A549 (cell line): ENCODE data around the gene LAMC3. TPM values are rescaled to one million over a fixed set of nuclear protein-coding genes. Genes with fewer than 3 reads are reported as not detected.

Experiments
- ATAC-seq, 2 experiments: fragments of 200-7000 bp in 1 of 2; fragments of >200 bp in 1 of 2; cut with Nextera tagmentation in 1 of 2; cut with Tn5 transposase in 1 of 2; 3 replicates each; pipeline versions ENCODE4 v1.8.0 to v1.9.1; 2018 to 2020; ENCODE audit warnings: mild to moderate bottlenecking in 1 of 2, moderate library complexity in 1 of 2
- CTCF ChIA-PET: fragments of 300-600 bp; sonication (Branson Sonifier 250); formaldehyde crosslinking; extraction: SDS; loops from one replicate; lab custom pipeline; 2021; ENCODE audit warnings: antibody characterized with exemption, inconsistent platforms; lab: Yijun Ruan, JAX
- POLR2A ChIA-PET: fragments of 350-600 bp; formaldehyde crosslinking; extraction: SDS; loops from one replicate; lab custom pipeline; 2021; ENCODE audit warnings: antibody characterized with exemption, inconsistent platforms; lab: Yijun Ruan, JAX
- DNase-seq, 2 experiments: peaks; one replicate each; pipeline versions ENCODE4 v3.0.0 to v3.0.0-alpha.2; 2011 to 2016; ENCODE audit warnings: low read depth in 1 of 2, low spot score in 1 of 2
- FAIRE-seq: peaks from 2 replicates; lab custom pipeline; 2011; peaks lifted over from hg19 to GRCh38; lab: Jason Lieb, UNC
- H3K27ac ChIP-seq, 2 experiments: fragments of >200 bp; sonication (Bioruptor Twin); formaldehyde crosslinking; 3 replicates each; pipeline ENCODE4 v1.5.1; 2016 to 2017
- H3K4me1 ChIP-seq: fragments of >200 bp; sonication (Bioruptor Twin); formaldehyde crosslinking; 3 replicates; pipeline ENCODE4 v1.6.1; 2016
- H3K4me2 ChIP-seq: fragments of >200 bp; sonication (Bioruptor Twin); formaldehyde crosslinking; 3 replicates; pipeline ENCODE4 v1.6.1; 2016
- H3K4me3 ChIP-seq: fragments of >200 bp; sonication (Bioruptor Twin); formaldehyde crosslinking; 3 replicates; pipeline ENCODE4 v1.5.1; 2016
- H3K9me3 ChIP-seq: fragments of >200 bp; sonication (Bioruptor Twin); formaldehyde crosslinking; 3 replicates; pipeline ENCODE4 v1.6.1; 2016
- BHLHE40 ChIP-seq: IDR thresholded peaks from 2 replicates; pipeline ENCODE4 v1.6.1; 2012; ENCODE audit warnings: low read depth, low read length, inconsistent platforms
- EHMT2 ChIP-seq: fragments of 200-600 bp; sonication (generic); IDR thresholded peaks from 2 replicates; pipeline ENCODE4 v1.6.1; 2016; ENCODE audit warnings: antibody characterized with exemption, low read depth, mild to moderate bottlenecking, moderate library complexity
- ELK1 ChIP-seq: fragments of 150-350 bp; IDR thresholded peaks from 2 replicates; pipeline ENCODE4 v1.6.1; 2014; ENCODE audit warnings: low read depth, mild to moderate bottlenecking, low read length
- EP300 ChIP-seq, 2 experiments: fragments of >200 bp; sonication (Bioruptor Twin); formaldehyde crosslinking; IDR thresholded peaks; 2 replicates in 1 of 2; 3 replicates in 1 of 2; pipeline ENCODE4 v1.6.1; 2016 to 2017
- FOSB ChIP-seq: fragments of 250-450 bp; sonication (Bioruptor Pico); IDR thresholded peaks from 2 replicates; pipeline ENCODE4 v1.5.0; 2020; ENCODE audit warnings: mild to moderate bottlenecking, moderate library complexity
- FOSL2 ChIP-seq, 2 experiments: fragments of 450-650 bp in 1 of 2; fragments of >200 bp in 1 of 2; sonication (Bioruptor Twin) in 1 of 2; formaldehyde crosslinking; IDR thresholded peaks; 2 replicates each; pipeline versions ENCODE4 v1.5.0 to v1.6.1; 2016 to 2020; ENCODE audit warnings: mild to moderate bottlenecking in 1 of 2, moderate library complexity in 1 of 2
- FOXS1 ChIP-seq: fragments of 250-450 bp; sonication (Bioruptor Pico); IDR thresholded peaks from 2 replicates; pipeline ENCODE4 v1.5.0; 2020; ENCODE audit warnings: mild to moderate bottlenecking, moderate library complexity
- GATA3 ChIP-seq: IDR thresholded peaks from 2 replicates; pipeline ENCODE4 v1.6.1; 2012; ENCODE audit warnings: borderline replicate concordance
- HDAC2 ChIP-seq: fragments of 200-600 bp; sonication (generic); IDR thresholded peaks from 2 replicates; pipeline ENCODE4 v1.6.1; 2016
- HEYL ChIP-seq: fragments of 250-450 bp; sonication (Bioruptor Pico); IDR thresholded peaks from 2 replicates; pipeline ENCODE4 v1.8.0; 2021; ENCODE audit warnings: mild to moderate bottlenecking, moderate library complexity
- HMGXB4 ChIP-seq: fragments of 250-450 bp; sonication (Bioruptor Pico); IDR thresholded peaks from 2 replicates; pipeline ENCODE4 v1.5.0; 2021; ENCODE audit warnings: mild to moderate bottlenecking, moderate library complexity, borderline replicate concordance
- HOXA7 ChIP-seq: fragments of 250-450 bp; sonication (Bioruptor Pico); IDR thresholded peaks from 2 replicates; pipeline ENCODE4 v1.5.0; 2020; ENCODE audit warnings: mild to moderate bottlenecking, moderate library complexity
- HOXB13 ChIP-seq: fragments of 250-450 bp; sonication (Bioruptor Pico); IDR thresholded peaks from 2 replicates; pipeline ENCODE4 v1.5.0; 2020; ENCODE audit warnings: low read depth, mild to moderate bottlenecking, moderate library complexity
- JUNB ChIP-seq: fragments of >200 bp; sonication (Bioruptor Twin); formaldehyde crosslinking; IDR thresholded peaks from 2 replicates; pipeline ENCODE4 v1.6.1; 2016
- KDM5A ChIP-seq: fragments of 200-600 bp; sonication (generic); IDR thresholded peaks from 2 replicates; pipeline ENCODE4 v1.6.1; 2016; ENCODE audit warnings: antibody characterized with exemption, mild to moderate bottlenecking
- MAZ ChIP-seq: fragments of 150-350 bp; IDR thresholded peaks from 2 replicates; pipeline ENCODE4 v1.6.1; 2014; ENCODE audit warnings: antibody characterized with exemption, low read depth, low read length, borderline replicate concordance
- PHF8 ChIP-seq: fragments of 200-600 bp; sonication (generic); IDR thresholded peaks from 2 replicates; pipeline ENCODE4 v1.6.1; 2016; ENCODE audit warnings: low read depth, mild to moderate bottlenecking, antibody characterized with exemption, moderate library complexity, borderline replicate concordance
- POLR2AphosphoS2 ChIP-seq: conservative IDR thresholded peaks from 2 replicates; pipeline ENCODE4 v1.6.1; 2012; ENCODE audit warnings: low read length, improper control_type of control experiment, inconsistent platforms
- RAD21 ChIP-seq, 2 experiments: fragments of >200 bp in 1 of 2; sonication (Bioruptor Twin) in 1 of 2; formaldehyde crosslinking in 1 of 2; IDR thresholded peaks in 1 of 2; conservative IDR thresholded peaks in 1 of 2; 2 replicates in 1 of 2; 3 replicates in 1 of 2; pipeline ENCODE4 v1.6.1; 2012 to 2018; ENCODE audit warnings: inconsistent platforms in 1 of 2
- RARB ChIP-seq: fragments of 250-450 bp; sonication (Bioruptor Pico); IDR thresholded peaks from 2 replicates; pipeline ENCODE4 v1.8.0; 2021; ENCODE audit warnings: mild to moderate bottlenecking, moderate library complexity
- RCOR1 ChIP-seq: fragments of 150-350 bp; IDR thresholded peaks from 2 replicates; pipeline ENCODE4 v1.6.1; 2014; ENCODE audit warnings: antibody characterized with exemption, low read length, low read depth
- SMC3 ChIP-seq: fragments of >200 bp; sonication (Bioruptor Twin); formaldehyde crosslinking; IDR thresholded peaks from 3 replicates; pipeline ENCODE4 v1.6.1; 2018; ENCODE audit warnings: inconsistent platforms
- TP53 ChIP-seq: fragments of 250-450 bp; sonication (Bioruptor Pico); IDR thresholded peaks from 2 replicates; pipeline ENCODE4 v1.5.0; 2021; ENCODE audit warnings: mild to moderate bottlenecking, moderate library complexity
- ZNF302 ChIP-seq: fragments of 250-450 bp; sonication (Bioruptor Pico); IDR thresholded peaks from 2 replicates; pipeline ENCODE4 v1.9.0; 2021; ENCODE audit warnings: inconsistent platforms, mild to moderate bottlenecking, moderate library complexity
- ZSCAN20 ChIP-seq: fragments of 250-450 bp; sonication (Bioruptor Pico); IDR thresholded peaks from 2 replicates; pipeline ENCODE4 v1.8.0; 2022; ENCODE audit warnings: mild to moderate bottlenecking, moderate library complexity
- WGBS: methylation state at CpG from one replicate; pipeline ENCODE4 v1.1.6; 2017; ENCODE audit errors: missing lambda C conversion rate; 5-methylcytosine and 5-hydroxymethylcytosine counted together
- polyA plus RNA-seq, 4 experiments: library from polyadenylated mRNA; depleted of rRNA in 3 of 4; stranded (reverse); fragments of >200 nt; fragmentation: RNase III in 1 of 4; extraction: RNeasy Plus Mini Kit Qiagen cat#74134 plus additional on column Dnase treatment in 1 of 4; gene quantifications; 2 replicates in 3 of 4; 3 replicates in 1 of 4; pipeline ENCODE4 v1.2.3, GENCODE V29; 2011 to 2017
- TF ChIP-seq, protein P1 (sequence below): fragments of >200 bp; sonication (Bioruptor Twin); formaldehyde crosslinking; IDR thresholded peaks from 3 replicates; pipeline ENCODE4 v1.5.1; 2016
- TF ChIP-seq, protein P2 (sequence below): fragments of >200 bp; sonication (Bioruptor Twin); formaldehyde crosslinking; IDR thresholded peaks from 2 replicates; pipeline ENCODE4 v1.6.1; 2016

The LAMC3 gene
- polyA plus RNA-seq, 2 of the 4 experiments (the other 2 are of a cell fraction): 1.0 to 1.5 TPM

DNA sequence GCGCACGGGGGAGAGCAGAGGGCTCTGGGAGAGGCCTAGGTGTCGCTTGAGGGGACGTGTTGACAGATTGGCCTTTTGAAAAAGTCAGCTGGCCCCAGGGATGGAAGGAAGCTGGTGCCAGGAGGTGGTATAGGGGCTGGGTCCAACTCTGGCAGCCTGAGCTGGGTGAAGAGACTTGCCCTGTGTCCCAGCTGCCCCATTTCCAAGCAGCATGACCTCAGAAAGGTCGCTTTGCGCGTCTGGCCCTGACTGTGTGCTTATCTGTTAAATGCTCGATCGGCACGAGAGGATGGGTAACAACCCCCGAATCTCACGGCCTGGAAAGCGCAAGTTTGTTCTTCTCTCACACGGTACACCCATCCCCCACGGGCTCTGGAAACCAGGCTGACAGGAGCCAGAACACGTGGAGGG lies 31.2 kb upstream of the LAMC3 start:
- no peaks in the 10 kb centered on the region for H3K9me3 ChIP-seq
- CTCF ChIA-PET: interaction anchor here (0.8 kb wide), 2 partner anchors 20 to 25 kb away, joined by 3 to 4 read pairs; no protein-coding TSS in a partner anchor
- ATAC-seq: no peak
- TF ChIP-seq HMGXB4 (CRISPR knock-in tag) (no peak), ZSCAN20 (no peak), FOSL2 (IDR thresholded peaks at IDR 0.05) (no peak), FOSL2 (CRISPR knock-in tag; IDR thresholded peaks at IDR 0.05) (no peak), EHMT2 (no peak), HOXB13 (CRISPR knock-in tag) (no peak), JUNB (no peak), KDM5A (no peak), RCOR1 (no peak), ZNF302 (CRISPR knock-in tag) (no peak), BHLHE40 (no peak), RAD21 (conservative IDR thresholded peaks at IDR 0.05 in 1 of 2, IDR thresholded peaks at IDR 0.05 in 1 of 2) (no peak), HEYL (CRISPR knock-in tag) (no peak), FOXS1 (CRISPR knock-in tag) (no peak), FOSB (CRISPR knock-in tag) (no peak), SMC3 (no peak), TP53 (CRISPR knock-in tag) (no peak), RARB (CRISPR knock-in tag) (no peak), ELK1 (no peak), PHF8 (no peak), HOXA7 (CRISPR knock-in tag) (no peak)
- TF ChIP-seq, all 56 proteins: peak for 0
- Histone ChIP-seq H3K27ac (no peak overlapping the region), H3K4me3 (no peak overlapping the region), H3K4me1 (no peaks in the 10 kb centered on the region), H3K4me2 (no peak overlapping the region)
- no peak for DNase-seq
- POLR2A ChIA-PET: no interaction called here
- FAIRE-seq: no peak
- 79% methylated on average over 16 of the region's 16 CpGs for WGBS

DNA sequence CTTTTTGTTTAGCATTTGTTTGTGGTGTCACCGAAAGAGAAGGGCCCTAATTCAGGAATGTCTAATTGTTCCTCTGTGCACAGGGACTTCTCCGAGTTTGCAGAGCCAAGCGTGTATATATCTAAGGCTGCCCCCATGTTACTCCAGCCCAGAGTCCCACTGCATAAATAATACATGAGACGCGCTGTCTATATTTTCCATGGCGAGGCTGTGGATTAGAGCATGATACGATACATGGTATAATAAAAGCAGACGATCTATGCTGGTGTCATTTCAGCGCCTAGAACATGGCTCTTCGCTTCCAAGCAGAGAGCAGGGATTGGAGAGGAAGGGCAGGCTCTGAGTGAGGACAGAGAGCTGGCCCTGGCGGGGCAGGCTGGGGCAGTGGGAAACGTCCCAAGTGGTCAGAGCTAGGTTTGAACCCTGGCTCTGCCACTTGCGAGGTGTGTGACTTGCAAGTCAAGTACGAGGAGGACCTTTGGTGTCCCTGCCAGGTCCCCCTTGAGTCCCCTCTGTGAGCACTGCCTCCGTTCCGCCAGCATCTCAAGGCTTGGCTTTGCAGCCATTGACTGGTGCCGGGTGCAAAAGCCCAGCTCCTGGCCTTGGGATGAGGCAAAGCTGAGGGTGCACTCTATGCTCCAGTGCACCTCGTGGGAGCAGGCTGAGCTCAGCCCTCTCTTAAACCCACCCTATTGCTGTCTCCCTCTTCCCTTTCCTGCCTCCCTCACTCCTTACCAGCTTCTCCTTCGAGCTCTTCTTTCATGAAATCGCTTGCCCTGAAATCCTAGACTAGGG lies 29.2 kb upstream of the LAMC3 start:
- Histone ChIP-seq H3K4me2 (no peak overlapping the region), H3K27ac (no peak overlapping the region), H3K4me3 (no peak overlapping the region), H3K9me3 (no peaks in the 10 kb centered on the region), H3K4me1 (no peaks in the 10 kb centered on the region)
- TF ChIP-seq POLR2AphosphoS2 (no peak), BHLHE40 (no peak), GATA3 (no peak), EP300 (IDR thresholded peaks at IDR 0.05) (no peak), RARB (CRISPR knock-in tag) (no peak), HDAC2 (no peak), HMGXB4 (CRISPR knock-in tag) (no peak), HEYL (CRISPR knock-in tag) (no peak), HOXA7 (CRISPR knock-in tag) (no peak), MAZ (no peak), HOXB13 (CRISPR knock-in tag) (no peak)
- TF ChIP-seq, protein P1, sequence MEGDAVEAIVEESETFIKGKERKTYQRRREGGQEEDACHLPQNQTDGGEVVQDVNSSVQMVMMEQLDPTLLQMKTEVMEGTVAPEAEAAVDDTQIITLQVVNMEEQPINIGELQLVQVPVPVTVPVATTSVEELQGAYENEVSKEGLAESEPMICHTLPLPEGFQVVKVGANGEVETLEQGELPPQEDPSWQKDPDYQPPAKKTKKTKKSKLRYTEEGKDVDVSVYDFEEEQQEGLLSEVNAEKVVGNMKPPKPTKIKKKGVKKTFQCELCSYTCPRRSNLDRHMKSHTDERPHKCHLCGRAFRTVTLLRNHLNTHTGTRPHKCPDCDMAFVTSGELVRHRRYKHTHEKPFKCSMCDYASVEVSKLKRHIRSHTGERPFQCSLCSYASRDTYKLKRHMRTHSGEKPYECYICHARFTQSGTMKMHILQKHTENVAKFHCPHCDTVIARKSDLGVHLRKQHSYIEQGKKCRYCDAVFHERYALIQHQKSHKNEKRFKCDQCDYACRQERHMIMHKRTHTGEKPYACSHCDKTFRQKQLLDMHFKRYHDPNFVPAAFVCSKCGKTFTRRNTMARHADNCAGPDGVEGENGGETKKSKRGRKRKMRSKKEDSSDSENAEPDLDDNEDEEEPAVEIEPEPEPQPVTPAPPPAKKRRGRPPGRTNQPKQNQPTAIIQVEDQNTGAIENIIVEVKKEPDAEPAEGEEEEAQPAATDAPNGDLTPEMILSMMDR: no peak
- TF ChIP-seq, protein P2, sequence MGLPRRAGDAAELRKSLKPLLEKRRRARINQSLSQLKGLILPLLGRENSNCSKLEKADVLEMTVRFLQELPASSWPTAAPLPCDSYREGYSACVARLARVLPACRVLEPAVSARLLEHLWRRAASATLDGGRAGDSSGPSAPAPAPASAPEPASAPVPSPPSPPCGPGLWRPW: no peak
- WGBS: 76% methylated on average over 20 of the region's 20 CpGs
- no peak for FAIRE-seq
- ATAC-seq: no peak
- no peak for DNase-seq
- CTCF ChIA-PET: interaction anchor here (0.9 to 4.8 kb wide), 3 partner anchors 13 to 114 kb away, joined by 3 to 29 read pairs (median 14); no protein-coding TSS in a partner anchor
- POLR2A ChIA-PET: no interaction called here
